Body of pancreas (tissue), 4 donors: ENCODE data around the gene PBXIP1. TPM values are rescaled to one million over a fixed set of nuclear protein-coding genes. Genes with fewer than 3 reads are reported as not detected.
A peak's percentile ranks its signal among the peaks of the same experiment; 100 is the strongest.

Experiments used
- ATAC-seq: fragments of 150-250 bp; one replicate; pipeline ENCODE4 v1.9.1; 2016
- DNase-seq, 4 donors: peaks; one replicate each; pipeline ENCODE4 v3.0.0-alpha.2; 2019
- H3K27ac ChIP-seq, 4 donors: fragments of 200-600 bp; sonication (generic); 1 replicate in 3 of 4; 2 replicates in 1 of 4; pipeline versions ENCODE4 v1.5.1 to v1.6.1; 2016 to 2019; ENCODE audit warnings: mild to moderate bottlenecking in 1 of 4, mixed read lengths in 1 of 4, moderate library complexity in 1 of 4
- H3K27me3 ChIP-seq, 2 donors: fragments of 200-600 bp; sonication (generic); one replicate each; pipeline ENCODE4 v1.6.0; 2016; ENCODE audit warnings: mild to moderate bottlenecking in 1 of 2
- H3K36me3 ChIP-seq, 2 donors: fragments of 200-600 bp; sonication (generic); replicated peaks in 1 of 2; 2 replicates each; pipeline ENCODE4 v1.5.1; 2016; ENCODE audit warnings: low read depth in 2 of 2; ENCODE audit not compliant: insufficient read depth in 1 of 2
- H3K4me1 ChIP-seq: fragments of 200-600 bp; sonication (generic); one replicate; pipeline ENCODE4 v1.6.0; 2016
- H3K4me3 ChIP-seq, 2 donors: fragments of 200-600 bp; sonication (generic); 1 replicate in 1 of 2; 2 replicates in 1 of 2; pipeline ENCODE4 v1.5.1; 2016 to 2019
- H3K9me3 ChIP-seq, 3 donors: fragments of 200-600 bp; sonication (generic); 1 replicate in 2 of 3; 2 replicates in 1 of 3; pipeline ENCODE4 v1.5.1; 2016
- POLR2A ChIP-seq, 3 donors: fragments of 450-650 bp; IDR thresholded peaks; one replicate each; pipeline ENCODE4 v1.6.1; 2016; ENCODE audit warnings: antibody characterized with exemption in 3 of 3, mild to moderate bottlenecking in 2 of 3
- WGBS, 2 donors: methylation state at CpG; one replicate each; pipeline ENCODE4 v1.1.5; 2017; 5-methylcytosine and 5-hydroxymethylcytosine counted together
- intact Hi-C: fragments of 100-400 bp; cut with DNase I; formaldehyde crosslinking; loops from one replicate; pipeline ENCODE4 v1.15.1; 2023
- total RNA-seq, 2 donors: library from RNA; depleted of rRNA; stranded (reverse); fragments of >200 nt; gene quantifications; one replicate each; pipeline ENCODE4 v1.1.0, GENCODE V29; 2016
- TF ChIP-seq, protein P1 (sequence below), 7 experiments: fragments of 450-650 bp in 4 of 7; fragments of 200-600 bp in 3 of 7; sonication (generic) in 3 of 7; IDR thresholded peaks; one replicate each; pipeline ENCODE4 v1.5.1; 2016 to 2019; ENCODE audit warnings: antibody characterized with exemption in 7 of 7

The PBXIP1 gene
- total RNA-seq, 2 donors from 2014 or later = 26.0 to 60.7 TPM

DNA sequence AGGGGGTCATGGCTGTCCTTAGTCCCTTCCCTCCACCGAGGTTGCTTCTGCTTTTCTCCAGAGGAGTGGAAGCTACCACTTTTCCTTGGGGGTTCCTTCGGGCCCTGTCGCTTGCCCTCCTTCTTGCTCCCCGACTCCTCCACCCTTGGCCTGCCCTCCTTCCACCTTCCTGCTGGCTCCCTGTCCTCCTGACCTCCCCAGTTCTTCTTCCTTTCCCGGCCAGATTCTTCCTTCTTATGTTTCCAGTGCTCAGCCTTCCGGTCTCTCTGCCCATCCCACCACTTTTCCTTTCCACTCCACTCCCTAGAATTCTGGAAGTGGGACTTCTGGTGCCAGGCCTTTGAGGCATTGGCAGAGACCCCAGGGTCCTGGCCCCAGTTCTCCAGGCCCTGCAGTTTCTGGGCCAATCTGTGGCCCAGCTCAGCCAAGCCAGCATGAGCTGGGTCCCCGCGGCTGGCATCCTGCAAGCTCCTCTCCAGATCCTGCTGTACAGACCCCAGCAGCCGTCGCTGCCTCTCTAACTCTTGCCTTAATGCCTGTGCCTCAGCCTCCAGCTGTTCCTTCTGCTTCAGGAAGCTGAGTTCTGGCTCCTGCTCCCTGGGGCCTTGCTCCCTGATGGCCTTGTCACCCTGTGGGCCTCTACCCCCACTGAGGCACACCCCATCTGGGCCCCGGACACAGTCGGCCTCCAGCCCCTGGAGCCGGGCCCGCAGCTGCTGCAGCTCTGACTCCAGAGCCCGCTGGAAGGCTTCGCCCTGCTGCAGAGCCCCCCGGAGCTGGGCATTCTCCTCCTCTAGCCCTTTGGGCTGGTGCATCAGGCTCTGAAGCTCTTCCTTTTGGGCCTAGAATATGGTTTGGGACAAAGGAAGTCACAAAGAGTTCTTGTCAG, 9.7 kb downstream of the PBXIP1 start:
- Histone ChIP-seq H3K4me1 (peaks cover 16% of the 10 kb centered on the region), H3K4me3 (no peak overlapping the region), H3K9me3 (no peaks in the 10 kb centered on the region), H3K36me3 (peaks cover 0 to 3% of the 10 kb centered on the region in 2 donors), H3K27me3 (no peaks in the 10 kb centered on the region), H3K27ac (no peak overlapping the region)
- intact Hi-C loops = no loop called here
- ATAC-seq (no peak), DNase-seq (no peak)
- TF ChIP-seq POLR2A (IDR thresholded peaks at IDR 0.05) = no peak
- TF ChIP-seq, protein P1, sequence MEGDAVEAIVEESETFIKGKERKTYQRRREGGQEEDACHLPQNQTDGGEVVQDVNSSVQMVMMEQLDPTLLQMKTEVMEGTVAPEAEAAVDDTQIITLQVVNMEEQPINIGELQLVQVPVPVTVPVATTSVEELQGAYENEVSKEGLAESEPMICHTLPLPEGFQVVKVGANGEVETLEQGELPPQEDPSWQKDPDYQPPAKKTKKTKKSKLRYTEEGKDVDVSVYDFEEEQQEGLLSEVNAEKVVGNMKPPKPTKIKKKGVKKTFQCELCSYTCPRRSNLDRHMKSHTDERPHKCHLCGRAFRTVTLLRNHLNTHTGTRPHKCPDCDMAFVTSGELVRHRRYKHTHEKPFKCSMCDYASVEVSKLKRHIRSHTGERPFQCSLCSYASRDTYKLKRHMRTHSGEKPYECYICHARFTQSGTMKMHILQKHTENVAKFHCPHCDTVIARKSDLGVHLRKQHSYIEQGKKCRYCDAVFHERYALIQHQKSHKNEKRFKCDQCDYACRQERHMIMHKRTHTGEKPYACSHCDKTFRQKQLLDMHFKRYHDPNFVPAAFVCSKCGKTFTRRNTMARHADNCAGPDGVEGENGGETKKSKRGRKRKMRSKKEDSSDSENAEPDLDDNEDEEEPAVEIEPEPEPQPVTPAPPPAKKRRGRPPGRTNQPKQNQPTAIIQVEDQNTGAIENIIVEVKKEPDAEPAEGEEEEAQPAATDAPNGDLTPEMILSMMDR (IDR thresholded peaks at IDR 0.05) = no peak
- WGBS, 2 donors = 77 to 86% methylated on average over 14 to 17 of the region's 17 CpGs

GRCh38 chr1:154945160-154945961, 10.5 kb downstream of the PBXIP1 start:
- peaks cover 0 to 3% of the 10 kb centered on the region in 2 donors for H3K36me3 ChIP-seq
- WGBS, 2 donors = 75 to 82% methylated on average over 14 to 15 of the region's 15 CpGs
- H3K27ac ChIP-seq = no peak overlapping the region
- no peaks in the 10 kb centered on the region for H3K9me3 ChIP-seq
- no peak overlapping the region for H3K4me3 ChIP-seq
- peaks cover 19% of the 10 kb centered on the region for H3K4me1 ChIP-seq
- ATAC-seq (no peak), DNase-seq (no peak)
- intact Hi-C loops = no loop called here
- no peaks in the 10 kb centered on the region for H3K27me3 ChIP-seq
- TF ChIP-seq, protein P1 (IDR thresholded peaks at IDR 0.05) = no peak
- no peak for TF ChIP-seq POLR2A (IDR thresholded peaks at IDR 0.05)

DNA sequence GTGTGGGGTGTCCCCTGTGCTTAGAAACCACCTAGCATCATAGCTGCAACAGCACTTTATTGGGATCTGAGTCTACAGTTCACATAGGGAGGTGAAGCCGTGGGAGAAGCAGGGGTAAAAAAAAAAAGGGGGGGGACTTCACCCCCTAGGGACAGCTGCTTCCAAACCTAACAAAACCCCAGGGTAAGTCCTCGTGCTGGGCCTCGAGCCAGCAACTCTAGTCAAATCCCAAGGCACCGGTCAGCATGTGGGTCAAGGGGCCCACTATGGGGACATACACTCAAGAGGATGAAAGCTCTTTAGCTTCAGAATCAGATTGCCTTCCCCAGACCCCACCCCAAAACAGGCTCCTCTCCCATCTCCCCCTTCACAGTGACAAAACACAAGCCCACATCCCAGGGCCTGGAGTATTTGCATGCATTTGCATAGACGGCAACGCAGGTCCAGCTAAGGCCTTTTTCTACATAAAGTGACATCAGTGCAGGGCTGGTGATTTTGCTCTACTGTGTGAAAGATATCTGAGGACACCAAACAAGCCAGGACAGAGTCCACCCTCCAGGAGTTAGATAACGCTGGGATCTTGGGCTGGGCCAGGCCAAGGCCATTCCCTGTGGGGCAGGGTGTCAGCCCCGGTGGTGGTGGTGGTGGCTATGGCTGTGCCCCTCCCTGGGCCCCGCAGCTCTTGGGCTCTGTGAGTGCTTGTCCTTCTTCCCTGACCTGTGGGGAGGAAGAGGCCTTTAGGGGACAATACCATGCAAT, 11.3 kb downstream of the PBXIP1 start:
- Histone ChIP-seq H3K9me3 (no peaks in the 10 kb centered on the region), H3K4me1 (peaks cover 19% of the 10 kb centered on the region), H3K4me3 (no peak overlapping the region), H3K27ac (peak overlapping the region in 1 of 4 donors; percentile 21), H3K27me3 (no peaks in the 10 kb centered on the region), H3K36me3 (peaks cover 0 to 3% of the 10 kb centered on the region in 2 donors)
- no peak for TF ChIP-seq POLR2A (IDR thresholded peaks at IDR 0.05)
- ATAC-seq (no peak), DNase-seq (no peak)
- 40 to 51% methylated on average over 7 to 9 of the region's 9 CpGs for WGBS, 2 donors
- intact Hi-C loops = no loop called here

GRCh38 chr1:154943649-154944400, 12.1 kb downstream of the PBXIP1 start:
- ATAC-seq (no peak), DNase-seq (peak in 2 of 4 donors; percentile 32 to 53)
- intact Hi-C loops = no loop called here
- no peaks in the 10 kb centered on the region for H3K9me3 ChIP-seq
- no peak for TF ChIP-seq POLR2A (IDR thresholded peaks at IDR 0.05)
- TF ChIP-seq, protein P1 (IDR thresholded peaks at IDR 0.05) = peak; percentile 47 to 63 (median 55)
- H3K4me1 ChIP-seq = peaks cover 19% of the 10 kb centered on the region
- 38 to 40% methylated on average over 5 to 6 of the region's 6 CpGs for WGBS, 2 donors
- H3K27ac ChIP-seq = peak overlapping the region in 1 of 4 donors; percentile 21
- peaks cover 0 to 3% of the 10 kb centered on the region in 2 donors for H3K36me3 ChIP-seq
- H3K27me3 ChIP-seq = no peaks in the 10 kb centered on the region
- no peak overlapping the region for H3K4me3 ChIP-seq
